Ovary (tissue), 3 donors: ENCODE data around the gene FAM135A.

Experiments
- CTCF ChIP-seq, 3 donors: fragments of 450-650 bp in 2 of 3; fragments of 200-600 bp in 1 of 3; IDR thresholded peaks; one replicate each; pipeline versions ENCODE4 v1.5.1 to v1.8.0; 2016 to 2022; ENCODE audit warnings: antibody characterized with exemption in 3 of 3, mild to moderate bottlenecking in 1 of 3
- EP300 ChIP-seq: sonication (generic); formaldehyde crosslinking; IDR thresholded peaks from one replicate; pipeline ENCODE4 v1.6.1; 2017; ENCODE audit warnings: antibody characterized with exemption
- POLR2A ChIP-seq: fragments of 450-650 bp; IDR thresholded peaks from one replicate; pipeline ENCODE4 v1.6.1; 2017; ENCODE audit warnings: antibody characterized with exemption, mild to moderate bottlenecking, moderate library complexity
- donor health status: DM: no; HTN: no; CAD: no.

GRCh38 chr6:70413114-70413991 lies at the start of gene FAM135A:
- TF ChIP-seq CTCF (IDR thresholded peaks at IDR 0.05) (no peak), EP300 (no peak), POLR2A (peak; percentile 52)
